ENCODE measurements around the gene PER1. TPM values are rescaled to one million over a fixed set of nuclear protein-coding genes. Genes with fewer than 3 reads are reported as not detected.

The PER1 gene
- total RNA-seq, 4 donors from 2014 or later: 20.0 to 396 (median 163) TPM

DNA sequence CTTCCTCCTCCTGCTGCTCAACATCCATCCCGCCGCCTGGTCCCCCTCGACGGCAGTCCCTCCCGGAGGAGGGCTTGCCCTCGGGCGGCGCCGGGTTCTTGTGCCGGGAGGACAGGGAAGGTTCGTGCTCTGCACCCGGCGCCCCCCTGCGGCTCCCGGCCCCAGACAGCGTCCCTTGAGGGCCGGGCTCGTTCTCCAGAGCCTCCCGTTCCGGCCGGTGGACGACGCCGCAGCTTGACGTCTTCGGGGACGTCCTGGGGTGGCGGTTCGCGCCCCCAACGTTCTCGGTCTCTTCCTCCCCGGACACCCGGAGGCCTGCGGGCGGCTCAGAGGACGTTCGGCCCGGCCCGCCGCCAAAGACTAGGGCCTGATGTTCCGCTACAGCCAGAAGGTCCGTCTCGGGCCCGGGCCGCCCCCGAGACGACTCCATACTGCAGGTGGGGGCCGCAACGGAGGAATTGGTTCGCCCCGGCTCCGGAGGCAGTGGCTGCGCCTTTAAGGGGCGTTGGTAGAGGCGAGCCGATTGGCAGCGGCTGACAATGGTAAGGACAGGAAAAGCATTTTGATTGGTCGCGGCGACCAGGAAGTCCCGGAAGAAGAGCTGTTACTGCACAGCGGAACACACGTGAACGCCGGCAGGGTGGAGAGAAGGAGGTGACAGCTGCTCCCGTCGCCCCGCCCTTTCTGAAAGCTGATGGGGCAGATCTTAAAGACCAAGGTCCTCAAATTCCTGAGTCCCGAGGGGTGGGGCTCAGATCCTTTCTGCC lies 37.7 kb upstream of the PER1 start, which contains the start of gene BORCS6:
BORCS6 (minus strand) TSS at position 470 of the 767 bp plus-strand sequence; CDS start at position 430, 40 bp downstream.
- DNase-seq: peak; percentile 95 to 98
- H3K27ac ChIP-seq: peak within 1 kb of the TSS; percentile 97 to 99
- peaks cover 8 to 13% of the 10 kb centered on the region in 2 donors for H3K4me1 ChIP-seq

DNA sequence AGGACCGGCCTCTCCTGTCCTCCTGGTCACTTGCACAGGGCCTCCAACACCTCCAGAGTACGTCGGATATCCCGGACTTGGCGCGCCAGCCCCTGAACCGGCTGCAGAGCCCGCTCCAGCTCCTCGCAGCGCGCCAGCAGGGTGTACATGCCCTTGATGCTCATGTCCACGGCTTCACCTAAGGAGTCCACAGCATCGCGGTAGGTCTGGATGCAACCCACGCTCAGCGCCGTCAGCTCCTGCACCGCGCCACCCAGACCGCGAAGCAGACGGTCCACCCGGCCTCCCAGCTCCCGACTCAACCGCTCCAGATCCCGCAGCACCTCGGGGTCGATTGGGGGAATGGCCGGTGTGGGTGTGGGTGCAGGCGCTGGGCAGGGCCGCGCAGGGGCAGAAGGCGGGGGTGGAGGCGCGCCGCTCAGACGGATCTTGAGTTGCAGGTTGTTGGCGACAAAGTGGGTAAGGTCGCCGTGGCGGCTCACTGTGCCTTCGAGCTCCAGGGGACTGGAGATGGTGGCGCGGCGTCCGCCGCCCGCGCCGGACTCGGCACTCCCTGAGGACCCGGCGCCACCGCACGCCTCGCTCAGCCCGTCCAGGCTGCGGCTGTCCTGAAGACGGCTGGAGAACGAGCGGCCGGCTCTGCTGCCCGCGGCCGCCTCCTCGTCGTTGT lies 37.0 kb upstream of the PER1 start:
- TF ChIP-seq, protein P1, sequence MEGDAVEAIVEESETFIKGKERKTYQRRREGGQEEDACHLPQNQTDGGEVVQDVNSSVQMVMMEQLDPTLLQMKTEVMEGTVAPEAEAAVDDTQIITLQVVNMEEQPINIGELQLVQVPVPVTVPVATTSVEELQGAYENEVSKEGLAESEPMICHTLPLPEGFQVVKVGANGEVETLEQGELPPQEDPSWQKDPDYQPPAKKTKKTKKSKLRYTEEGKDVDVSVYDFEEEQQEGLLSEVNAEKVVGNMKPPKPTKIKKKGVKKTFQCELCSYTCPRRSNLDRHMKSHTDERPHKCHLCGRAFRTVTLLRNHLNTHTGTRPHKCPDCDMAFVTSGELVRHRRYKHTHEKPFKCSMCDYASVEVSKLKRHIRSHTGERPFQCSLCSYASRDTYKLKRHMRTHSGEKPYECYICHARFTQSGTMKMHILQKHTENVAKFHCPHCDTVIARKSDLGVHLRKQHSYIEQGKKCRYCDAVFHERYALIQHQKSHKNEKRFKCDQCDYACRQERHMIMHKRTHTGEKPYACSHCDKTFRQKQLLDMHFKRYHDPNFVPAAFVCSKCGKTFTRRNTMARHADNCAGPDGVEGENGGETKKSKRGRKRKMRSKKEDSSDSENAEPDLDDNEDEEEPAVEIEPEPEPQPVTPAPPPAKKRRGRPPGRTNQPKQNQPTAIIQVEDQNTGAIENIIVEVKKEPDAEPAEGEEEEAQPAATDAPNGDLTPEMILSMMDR (IDR thresholded peaks at IDR 0.05): no peak
- TF ChIP-seq POLR2A (IDR thresholded peaks at IDR 0.05): no peak
- Histone ChIP-seq H3K4me3 (peak overlapping the region; percentile 68 to 81), H3K27ac (peak overlapping the region; percentile 97 to 99), H3K4me1 (peaks cover 8 to 13% of the 10 kb centered on the region in 2 donors), H3K27me3 (no peaks in the 10 kb centered on the region), H3K36me3 (no peaks in the 10 kb centered on the region), H3K9me3 (no peaks in the 10 kb centered on the region)
- intact Hi-C loops (cut with DNase I; ENCODE audit: low total_unique reads): loop anchor here (5.0 to 10.0 kb wide), 2 partner anchors 33 to 64 kb away; partner anchors contain the start of gene HES7
- no peak for DNase-seq

More for the DNA sequence above, 37.7 kb upstream of the PER1 start, which contains the start of gene BORCS6:
- Histone ChIP-seq H3K9me3 (no peaks in the 10 kb centered on the region), H3K27me3 (no peaks in the 10 kb centered on the region), H3K4me3 (peak within 1 kb of the TSS; percentile 68 to 81), H3K36me3 (no peaks in the 10 kb centered on the region)
- intact Hi-C loops (cut with DNase I; ENCODE audit: low total_unique reads): loop anchor here (5.0 to 10.0 kb wide), 2 partner anchors 32 to 65 kb away; partner anchors contain the start of gene HES7
- peak; percentile 85 to 89 for TF ChIP-seq POLR2A (IDR thresholded peaks at IDR 0.05)
- TF ChIP-seq, protein P1 (IDR thresholded peaks at IDR 0.05): peak in 2 of 4 experiments; percentile 22 to 23

DNA sequence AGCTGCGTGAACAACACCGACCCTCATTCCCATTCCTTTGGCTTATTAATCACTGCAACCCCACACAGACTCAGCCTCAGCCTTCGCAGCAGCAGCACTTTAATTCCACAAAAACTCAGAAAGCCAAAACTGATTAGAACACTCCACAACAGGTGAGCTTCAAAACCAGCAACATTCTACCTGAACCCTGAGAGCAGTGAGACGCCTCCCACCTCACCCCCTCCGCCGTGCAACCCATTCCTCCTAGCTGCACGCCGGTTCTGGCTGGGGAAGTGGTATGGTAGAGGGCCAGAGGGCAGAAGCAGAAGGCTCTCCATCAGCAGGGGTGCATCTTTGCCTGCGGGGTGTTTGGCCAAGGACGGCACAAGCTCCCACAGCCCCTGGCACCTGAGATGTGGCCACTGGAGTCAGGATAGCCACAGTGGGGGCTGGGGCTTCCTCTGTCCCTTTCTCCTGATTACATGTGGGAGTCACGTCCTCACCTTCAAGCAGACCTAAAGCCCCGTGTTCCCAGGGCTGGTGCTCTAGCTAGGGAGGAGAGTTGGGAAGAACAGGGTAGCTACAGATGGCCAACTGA lies 36.1 kb upstream of the PER1 start:
- peak overlapping the region; percentile 68 to 81 for H3K4me3 ChIP-seq
- intact Hi-C loops (cut with DNase I; ENCODE audit: low total_unique reads): loop anchor here (5.0 to 10.0 kb wide), 2 partner anchors 34 to 64 kb away; partner anchors contain the start of gene HES7
- no peaks in the 10 kb centered on the region for H3K27me3 ChIP-seq
- no peak for DNase-seq
- peaks cover 8 to 13% of the 10 kb centered on the region in 2 donors for H3K4me1 ChIP-seq
- TF ChIP-seq POLR2A (IDR thresholded peaks at IDR 0.05): no peak
- peak overlapping the region; percentile 97 to 99 for H3K27ac ChIP-seq
- H3K9me3 ChIP-seq: no peaks in the 10 kb centered on the region
- no peaks in the 10 kb centered on the region for H3K36me3 ChIP-seq

DNA sequence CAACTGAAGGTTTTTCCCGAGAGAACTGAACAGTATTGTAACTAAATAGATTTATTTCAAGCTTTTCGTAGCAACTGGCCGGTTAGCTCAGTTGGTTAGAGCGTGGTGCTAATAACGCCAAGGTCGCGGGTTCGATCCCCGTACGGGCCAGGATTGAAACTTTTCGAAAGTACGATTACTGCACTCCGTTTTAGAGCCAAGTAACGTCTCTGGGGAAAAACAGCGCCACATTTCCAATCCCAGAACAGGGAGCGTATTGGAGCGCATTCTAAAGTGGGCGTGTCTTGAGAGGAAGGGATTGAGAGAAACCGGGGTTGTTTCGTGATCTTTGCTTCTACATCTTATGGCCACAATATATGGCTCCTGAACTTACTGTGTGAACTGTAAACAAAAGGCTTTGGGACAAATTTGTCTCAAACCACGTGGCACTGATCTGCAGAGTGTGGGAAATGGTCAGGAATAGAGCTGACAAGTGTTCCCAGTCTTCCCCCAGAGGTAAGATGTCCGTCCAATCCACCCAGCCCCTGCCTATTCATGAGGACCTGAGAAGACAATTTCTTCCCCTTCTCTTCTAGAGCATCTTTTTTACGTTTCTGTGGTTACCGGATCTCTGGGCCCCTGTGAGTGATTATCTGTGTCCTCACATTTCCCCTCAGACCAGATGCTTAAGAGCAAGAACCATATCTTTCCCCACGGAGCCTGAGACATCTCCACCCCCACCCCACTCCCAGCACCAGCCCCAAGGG lies 35.5 kb upstream of the PER1 start:
- no peaks in the 10 kb centered on the region for H3K36me3 ChIP-seq
- intact Hi-C loops (cut with DNase I; ENCODE audit: low total_unique reads): loop anchor here (5.0 to 10.0 kb wide), 2 partner anchors 35 to 63 kb away; partner anchors contain the start of gene HES7
- peak overlapping the region; percentile 62 to 66 for H3K4me3 ChIP-seq
- H3K9me3 ChIP-seq: no peaks in the 10 kb centered on the region
- H3K4me1 ChIP-seq: peaks cover 8 to 13% of the 10 kb centered on the region in 2 donors
- TF ChIP-seq POLR2A (IDR thresholded peaks at IDR 0.05): peak; percentile 27 to 32
- TF ChIP-seq, protein P1 (IDR thresholded peaks at IDR 0.05): no peak
- H3K27me3 ChIP-seq: no peaks in the 10 kb centered on the region
- peak overlapping the region; percentile 97 to 99 for H3K27ac ChIP-seq
- peak; percentile 96 for DNase-seq
